Stomach (tissue), 9 donors: Measurements from ENCODE around the gene PASD1. TPM values are rescaled to one million over a fixed set of nuclear protein-coding genes. Genes with fewer than 3 reads are reported as not detected.

ENCODE experiments used
- DNase-seq, 2 donors: peaks; one replicate each; pipeline versions ENCODE4 v3.0.0 to v3.0.0-alpha.2; 2013 to 2019
- H3K27ac ChIP-seq, 5 donors: fragments of 200-600 bp in 4 of 5; sonication (generic) in 4 of 5; one replicate each; pipeline ENCODE4 v1.5.1; 2013 to 2019; ENCODE audit warnings: mild to moderate bottlenecking in 1 of 5, moderate library complexity in 1 of 5
- H3K27me3 ChIP-seq, 3 donors: fragments of 200-600 bp; sonication (generic); one replicate each; pipeline ENCODE4 v1.5.1; 2017 to 2019; ENCODE audit warnings: mixed run types in 1 of 3
- H3K36me3 ChIP-seq, 4 donors: fragments of 200-600 bp; sonication (generic); 1 replicate in 3 of 4; 2 replicates in 1 of 4; pipeline ENCODE4 v1.5.1; 2016 to 2019
- H3K4me1 ChIP-seq, 4 donors: fragments of 200-600 bp; sonication (generic); one replicate each; pipeline ENCODE4 v1.5.1; 2016 to 2019
- H3K4me3 ChIP-seq, 4 donors: fragments of 200-600 bp; sonication (generic) in 3 of 4; one replicate each; pipeline ENCODE4 v1.5.1; 2016 to 2019; ENCODE audit warnings: mild to moderate bottlenecking in 1 of 4
- H3K9me3 ChIP-seq, 4 donors: fragments of 200-600 bp; sonication (generic); one replicate each; pipeline ENCODE4 v1.5.1; 2016 to 2019
- CTCF ChIP-seq, 7 experiments: fragments of 450-650 bp in 4 of 7; fragments of 200-600 bp in 3 of 7; sonication (generic) in 3 of 7; IDR thresholded peaks; one replicate each; pipeline ENCODE4 v1.5.1; 2016 to 2019; ENCODE audit warnings: antibody characterized with exemption in 7 of 7, control low read depth in 2 of 7, mild to moderate bottlenecking in 1 of 7
- EP300 ChIP-seq: sonication (generic); formaldehyde crosslinking; IDR thresholded peaks from one replicate; pipeline ENCODE4 v1.6.1; 2017; ENCODE audit warnings: antibody characterized with exemption
- POLR2A ChIP-seq, 4 donors: fragments of 450-650 bp; IDR thresholded peaks; one replicate each; pipeline ENCODE4 v1.6.1; 2016; ENCODE audit warnings: antibody characterized with exemption in 4 of 4, control low read depth in 2 of 4, mild to moderate bottlenecking in 1 of 4, moderate library complexity in 1 of 4
- POLR2AphosphoS5 ChIP-seq, 3 donors: sonication (generic); formaldehyde crosslinking; IDR thresholded peaks; one replicate each; pipeline ENCODE4 v1.6.1; 2016; ENCODE audit warnings: antibody characterized with exemption in 3 of 3
- WGBS, 5 donors: extraction: QIAGEN DNeasy Blood & Tissue Kit in 3 of 5; methylation state at CpG; one replicate each; pipeline versions ENCODE4 v1.1.5 to v1.1.7; 2013 to 2018; 5-methylcytosine and 5-hydroxymethylcytosine counted together
- intact Hi-C: fragments of 100-400 bp; cut with DNase I; formaldehyde crosslinking; loops from one replicate; pipeline ENCODE4 v1.15.1; 2023; ENCODE audit warnings: low total_unique reads
- polyA plus RNA-seq, 3 donors: library from polyadenylated mRNA; stranded (reverse); fragments of 200-250 nt; gene quantifications; one replicate each; pipeline ENCODE4 v1.2.3, GENCODE V29; 2013
- total RNA-seq, 5 donors: library from RNA; depleted of rRNA; stranded (reverse); fragments of >200 nt; gene quantifications; one replicate each; pipeline versions ENCODE4 v1.1.0 to v1.2.3, GENCODE V29; 2014 to 2016
- donor health status: healthy with polysubstance abuse.
- donor health status: Bipolar disorder and iron deficiency.
- donor health status: healthy.

The PASD1 gene
- total and polyA plus RNA-seq, 8 donors = not detected

GRCh38 chrX:151702741-151703340 is 139.4 kb downstream of the PASD1 start:
- H3K4me1 ChIP-seq = no peaks in the 10 kb centered on the region
- TF ChIP-seq POLR2A (IDR thresholded peaks at IDR 0.05) (no peak), POLR2AphosphoS5 (IDR thresholded peaks at IDR 0.05) (no peak), EP300 (no peak), CTCF (IDR thresholded peaks at IDR 0.05) (no peak)
- H3K36me3 ChIP-seq = no peaks in the 10 kb centered on the region
- intact Hi-C loops = no loop called here
- peaks cover 0 to 5% (median 0%) of the 10 kb centered on the region in 3 donors for H3K27me3 ChIP-seq
- H3K4me3 ChIP-seq = no peak overlapping the region
- no peaks in the 10 kb centered on the region for H3K9me3 ChIP-seq
- no peak overlapping the region for H3K27ac ChIP-seq
- WGBS, 5 donors = 49 to 75% (median 64%) methylated on average over 5 to 7 of the region's 7 CpGs
- DNase-seq = no peak

- no peaks in the 10 kb centered on the region for H3K4me1 ChIP-seq
- WGBS, 5 donors = 19 to 49% (median 30%) methylated on average over 2 to 7 of the region's 7 CpGs
- no peaks in the 10 kb centered on the region for H3K36me3 ChIP-seq
- TF ChIP-seq EP300 = no peak
- no peak for TF ChIP-seq POLR2AphosphoS5 (IDR thresholded peaks at IDR 0.05)
- TF ChIP-seq CTCF (IDR thresholded peaks at IDR 0.05) = no peak
- no peak for TF ChIP-seq POLR2A (IDR thresholded peaks at IDR 0.05)
- peaks cover 0 to 5% (median 0%) of the 10 kb centered on the region in 3 donors for H3K27me3 ChIP-seq
- no peak overlapping the region for H3K4me3 ChIP-seq
- no peak overlapping the region for H3K27ac ChIP-seq
- peak; percentile 36 to 70 for DNase-seq
- intact Hi-C loops = no loop called here
- H3K9me3 ChIP-seq = no peaks in the 10 kb centered on the region
Measured at GRCh38 chrX:151703487-151703886, 140.0 kb downstream of the PASD1 start.

- WGBS, 5 donors = 40 to 60% (median 50%) methylated on average over 11 to 13 of the region's 13 CpGs
- Histone ChIP-seq H3K27ac (no peak overlapping the region), H3K4me3 (no peak overlapping the region)
Measured at GRCh38 chrX:151704041-151704663, 140.7 kb downstream of the PASD1 start.

GRCh38 chrX:151708821-151709220 is 145.3 kb downstream of the PASD1 start:
- H3K4me1 ChIP-seq = no peaks in the 10 kb centered on the region
- H3K36me3 ChIP-seq = no peaks in the 10 kb centered on the region
- no peak for TF ChIP-seq POLR2AphosphoS5 (IDR thresholded peaks at IDR 0.05)
- no peak overlapping the region for H3K4me3 ChIP-seq
- intact Hi-C loops = no loop called here
- no peaks in the 10 kb centered on the region for H3K27me3 ChIP-seq
- no peak overlapping the region for H3K27ac ChIP-seq
- 81 to 95% (median 90%) methylated on average over 7 of the region's 7 CpGs for WGBS, 5 donors
- DNase-seq = peak in 1 of 2 donors; percentile 9
- no peaks in the 10 kb centered on the region for H3K9me3 ChIP-seq

More at GRCh38 chrX:151704041-151704663, 140.7 kb downstream of the PASD1 start:
- Histone ChIP-seq H3K9me3 (no peaks in the 10 kb centered on the region), H3K4me1 (no peaks in the 10 kb centered on the region), H3K36me3 (no peaks in the 10 kb centered on the region), H3K27me3 (peaks cover 0 to 5% (median 0%) of the 10 kb centered on the region in 3 donors)
- peak in 1 of 2 donors; percentile 23 for DNase-seq
- TF ChIP-seq EP300 = no peak
- no peak for TF ChIP-seq POLR2A (IDR thresholded peaks at IDR 0.05)
- no peak for TF ChIP-seq CTCF (IDR thresholded peaks at IDR 0.05)
- no peak for TF ChIP-seq POLR2AphosphoS5 (IDR thresholded peaks at IDR 0.05)
- intact Hi-C loops = no loop called here

GRCh38 chrX:151710457-151710856 is 147.0 kb downstream of the PASD1 start:
- no peak for DNase-seq
- no peaks in the 10 kb centered on the region for H3K36me3 ChIP-seq
- H3K4me3 ChIP-seq = no peak overlapping the region
- no peaks in the 10 kb centered on the region for H3K27me3 ChIP-seq
- H3K4me1 ChIP-seq = no peaks in the 10 kb centered on the region
- no peak for TF ChIP-seq POLR2AphosphoS5 (IDR thresholded peaks at IDR 0.05)
- no peak for TF ChIP-seq CTCF (IDR thresholded peaks at IDR 0.05)
- no peak for TF ChIP-seq EP300
- 52 to 87% (median 59%) methylated on average over 2 of the region's 2 CpGs for WGBS, 5 donors
- no peaks in the 10 kb centered on the region for H3K9me3 ChIP-seq
- no peak overlapping the region for H3K27ac ChIP-seq
- intact Hi-C loops = no loop called here
